Measurements from ENCODE around the gene HOOK2. TPM values are rescaled to one million over a fixed set of nuclear protein-coding genes. Genes with fewer than 3 reads are reported as not detected.

The HOOK2 gene
- total RNA-seq, 3 donors from 2014 or later (not counting 1 experiment from before 2014, with no cell fraction given) = 13.3 to 15.3 (median 13.9) TPM

DNA sequence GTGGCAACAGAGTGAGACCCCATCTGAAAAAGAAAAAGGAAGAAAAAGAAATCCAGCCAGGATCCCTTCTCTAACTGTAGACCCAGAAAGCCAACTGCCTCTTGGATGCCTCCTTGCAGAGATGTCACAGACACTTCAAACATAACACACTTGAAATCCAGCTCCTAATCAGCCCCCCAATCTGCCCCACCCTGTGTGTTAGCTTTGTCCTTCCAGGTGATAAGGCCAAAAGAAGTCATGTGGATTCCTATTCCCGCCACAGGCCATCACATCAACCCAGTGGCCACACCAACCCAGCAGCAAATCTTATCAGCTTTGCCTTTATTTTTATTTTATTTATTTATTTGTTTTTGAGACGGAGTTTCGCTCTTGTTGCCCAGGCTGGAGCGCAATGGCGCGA, 15.7 kb downstream of the HOOK2 start:
- Histone ChIP-seq H3K36me3 (ENCODE audit: control insufficient read depth, insufficient read depth, low read length) (no peaks in the 10 kb centered on the region), H3K4me3 (ENCODE audit: low read length) (no peak overlapping the region), H3K4me1 (ENCODE audit: control insufficient read depth, insufficient read depth, low read length) (peaks cover 9% of the 10 kb centered on the region), H3K9me3 (ENCODE audit: control insufficient read depth, insufficient read depth, low read length) (no peaks in the 10 kb centered on the region), H3K27me3 (ENCODE audit: control insufficient read depth, insufficient read depth, low read length) (peaks cover 2% of the 10 kb centered on the region), H3K27ac (ENCODE audit: low read length) (no peak overlapping the region)
- no peaks in the 10 kb centered on the region for H3K9me3 Mint-ChIP-seq
- H3K4me3 Mint-ChIP-seq = no peak overlapping the region
- H3K4me1 Mint-ChIP-seq = peaks cover 0 to 5% of the 10 kb centered on the region in 2 donors
- WGBS (ENCODE audit: insufficient coverage) = 92% methylated on average over 1 of the region's 6 CpGs
- H3K27ac Mint-ChIP-seq = no peak overlapping the region
- TF ChIP-seq, protein P1, sequence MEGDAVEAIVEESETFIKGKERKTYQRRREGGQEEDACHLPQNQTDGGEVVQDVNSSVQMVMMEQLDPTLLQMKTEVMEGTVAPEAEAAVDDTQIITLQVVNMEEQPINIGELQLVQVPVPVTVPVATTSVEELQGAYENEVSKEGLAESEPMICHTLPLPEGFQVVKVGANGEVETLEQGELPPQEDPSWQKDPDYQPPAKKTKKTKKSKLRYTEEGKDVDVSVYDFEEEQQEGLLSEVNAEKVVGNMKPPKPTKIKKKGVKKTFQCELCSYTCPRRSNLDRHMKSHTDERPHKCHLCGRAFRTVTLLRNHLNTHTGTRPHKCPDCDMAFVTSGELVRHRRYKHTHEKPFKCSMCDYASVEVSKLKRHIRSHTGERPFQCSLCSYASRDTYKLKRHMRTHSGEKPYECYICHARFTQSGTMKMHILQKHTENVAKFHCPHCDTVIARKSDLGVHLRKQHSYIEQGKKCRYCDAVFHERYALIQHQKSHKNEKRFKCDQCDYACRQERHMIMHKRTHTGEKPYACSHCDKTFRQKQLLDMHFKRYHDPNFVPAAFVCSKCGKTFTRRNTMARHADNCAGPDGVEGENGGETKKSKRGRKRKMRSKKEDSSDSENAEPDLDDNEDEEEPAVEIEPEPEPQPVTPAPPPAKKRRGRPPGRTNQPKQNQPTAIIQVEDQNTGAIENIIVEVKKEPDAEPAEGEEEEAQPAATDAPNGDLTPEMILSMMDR (IDR thresholded peaks at IDR 0.05) = no peak
- H3K36me3 Mint-ChIP-seq = no peaks in the 10 kb centered on the region
- ATAC-seq (no peak), DNase-seq (no peak)
- peaks cover 0 to 6% of the 10 kb centered on the region in 2 donors for H3K27me3 Mint-ChIP-seq (ENCODE audit: low read depth in 2 of 2)
- intact Hi-C loops (cut with micrococcal nuclease) = loop anchor here (1.0 kb wide), 1 partner anchor 88 kb away; no protein-coding TSS in a partner anchor

DNA sequence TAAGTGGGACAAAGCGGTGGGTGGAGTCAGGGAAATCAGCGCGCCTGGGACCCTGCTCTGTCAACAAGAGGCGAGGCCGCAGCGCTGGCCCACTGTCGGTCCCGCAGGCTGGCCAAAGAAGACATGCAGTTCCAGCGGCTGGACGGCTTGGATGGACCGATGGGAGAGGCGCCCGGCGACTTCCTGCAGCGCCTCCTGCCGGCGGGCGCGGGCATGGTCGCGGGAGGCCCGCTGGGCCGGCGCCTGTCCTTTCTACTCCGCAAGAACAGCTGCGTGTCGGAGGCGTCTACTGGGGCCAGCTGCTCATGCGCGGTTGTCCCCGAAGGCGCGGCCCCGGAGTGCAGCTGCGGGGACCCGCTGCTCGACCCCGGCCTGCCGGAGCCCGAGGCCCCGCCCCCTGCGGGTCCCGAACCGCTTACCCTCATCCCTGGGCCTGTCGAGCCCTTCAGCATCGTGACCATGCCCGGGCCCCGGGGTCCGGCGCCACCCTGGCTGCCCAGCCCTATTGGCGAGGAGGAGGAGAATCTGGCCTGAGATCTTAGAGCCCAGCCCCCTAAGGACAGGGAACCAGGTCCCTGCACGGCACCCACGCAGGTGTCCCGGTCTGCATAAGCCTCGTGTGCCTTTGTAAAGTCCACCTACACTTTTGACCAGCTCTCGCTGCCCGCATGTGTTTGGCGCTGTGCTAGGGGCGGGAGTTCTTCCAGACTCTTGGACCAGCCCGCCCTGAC, 17.6 kb downstream of the HOOK2 start:
- TF ChIP-seq, protein P1 (IDR thresholded peaks at IDR 0.05) = peak; percentile 83
- DNase-seq (peak; percentile 70 to 77), ATAC-seq (peak; percentile 80 to 83 (median 82))
- Histone ChIP-seq H3K4me1 (ENCODE audit: control insufficient read depth, insufficient read depth, low read length) (peaks cover 9% of the 10 kb centered on the region), H3K27ac (ENCODE audit: low read length) (no peak overlapping the region), H3K4me3 (ENCODE audit: low read length) (no peak overlapping the region), H3K9me3 (ENCODE audit: control insufficient read depth, insufficient read depth, low read length) (no peaks in the 10 kb centered on the region), H3K36me3 (ENCODE audit: control insufficient read depth, insufficient read depth, low read length) (no peaks in the 10 kb centered on the region), H3K27me3 (ENCODE audit: control insufficient read depth, insufficient read depth, low read length) (peaks cover 2% of the 10 kb centered on the region)
- intact Hi-C loops (cut with micrococcal nuclease) = loop anchor here (1.0 to 2.0 kb wide), 2 partner anchors 41 to 193 kb away; no protein-coding TSS in a partner anchor
- 13% methylated on average over 60 of the region's 60 CpGs for WGBS (ENCODE audit: insufficient coverage)
- Mint-ChIP-seq H3K9me3 (no peaks in the 10 kb centered on the region), H3K27ac (no peak overlapping the region), H3K4me1 (peaks cover 0 to 5% of the 10 kb centered on the region in 2 donors), H3K4me3 (no peak overlapping the region), H3K27me3 (ENCODE audit: low read depth in 2 of 2) (peaks cover 0 to 9% of the 10 kb centered on the region in 2 donors), H3K36me3 (no peaks in the 10 kb centered on the region)

DNA sequence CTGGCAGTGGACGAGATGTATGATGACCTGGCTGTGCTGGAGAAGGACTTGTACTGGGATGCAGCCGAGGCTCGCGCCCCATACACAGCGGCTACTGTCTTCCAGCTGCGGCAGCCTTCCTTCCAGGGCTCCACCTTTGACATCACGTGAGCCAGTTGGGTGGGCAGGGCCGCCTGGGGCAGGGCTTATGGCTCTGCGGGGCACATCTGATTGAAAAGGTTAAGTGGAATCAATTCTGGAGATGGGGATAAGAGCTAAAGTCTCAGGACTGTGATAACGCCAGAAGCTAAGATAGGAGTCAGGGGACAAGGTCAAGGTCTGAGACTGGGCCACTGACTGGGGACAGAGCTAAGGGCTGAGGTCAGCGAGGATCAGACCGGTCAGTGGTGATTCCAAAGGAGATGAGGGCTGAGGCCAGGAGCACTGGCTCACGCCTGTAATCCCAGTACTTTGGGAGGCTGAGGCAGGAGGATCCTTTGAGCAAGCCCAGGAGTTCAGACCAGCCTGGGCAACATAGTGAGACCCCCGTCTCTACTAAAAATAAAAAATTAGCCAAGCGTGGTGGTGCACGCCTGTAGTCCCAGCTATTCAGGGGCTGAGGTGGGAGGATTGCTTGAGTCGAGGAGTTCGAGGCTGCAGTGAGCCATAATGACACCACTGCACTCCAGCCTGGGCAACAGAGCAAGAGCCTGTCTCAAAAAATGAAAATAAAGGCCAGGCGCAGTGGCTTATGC, 19.0 kb downstream of the HOOK2 start:
- no peak for ATAC-seq
- Mint-ChIP-seq H3K36me3 (no peaks in the 10 kb centered on the region), H3K4me3 (peak overlapping the region; percentile 9), H3K27ac (no peak overlapping the region), H3K4me1 (peaks cover 0 to 5% of the 10 kb centered on the region in 2 donors), H3K27me3 (ENCODE audit: low read depth in 2 of 2) (peaks cover 0 to 12% of the 10 kb centered on the region in 2 donors), H3K9me3 (no peaks in the 10 kb centered on the region)
- Histone ChIP-seq H3K4me3 (ENCODE audit: low read length) (no peak overlapping the region), H3K36me3 (ENCODE audit: control insufficient read depth, insufficient read depth, low read length) (no peaks in the 10 kb centered on the region), H3K9me3 (ENCODE audit: control insufficient read depth, insufficient read depth, low read length) (no peaks in the 10 kb centered on the region), H3K4me1 (ENCODE audit: control insufficient read depth, insufficient read depth, low read length) (peaks cover 9% of the 10 kb centered on the region), H3K27me3 (ENCODE audit: control insufficient read depth, insufficient read depth, low read length) (peaks cover 2% of the 10 kb centered on the region), H3K27ac (ENCODE audit: low read length) (no peak overlapping the region)
- WGBS (ENCODE audit: insufficient coverage) = 91% methylated on average over 19 of the region's 19 CpGs
- intact Hi-C loops (cut with micrococcal nuclease) = loop anchor here (2.0 kb wide), 1 partner anchor 40 kb away; no protein-coding TSS in a partner anchor
- no peak for DNase-seq
- TF ChIP-seq, protein P1 (IDR thresholded peaks at IDR 0.05) = no peak
